H9 (cell line): ENCODE measurements around the gene LIN9. TPM values are rescaled to one million over a fixed set of nuclear protein-coding genes. Genes with fewer than 3 reads are reported as not detected.

ENCODE experiments used
- DNase-seq: peaks from one replicate; pipeline ENCODE4 v3.0.0-alpha.2; 2017
- H2AFZ ChIP-seq: one replicate; pipeline ENCODE4 v1.6.1; 2013; ENCODE audit warnings: mild to moderate bottlenecking, low read length, control low read depth, moderate library complexity
- H2AK5ac ChIP-seq: 2 replicates; pipeline ENCODE4 v1.6.1; 2013; ENCODE audit warnings: low read length, control low read depth, mixed read lengths; ENCODE audit not compliant: insufficient read length
- H2BK120ac ChIP-seq: one replicate; pipeline ENCODE4 v1.6.1; 2013; ENCODE audit warnings: low read depth, mild to moderate bottlenecking, low read length, control low read depth, inconsistent platforms; ENCODE audit not compliant: poor library complexity, severe bottlenecking
- H2BK12ac ChIP-seq: 2 replicates; pipeline ENCODE4 v1.6.1; 2013; ENCODE audit warnings: low read length, control low read depth, mixed read lengths, low read depth; ENCODE audit not compliant: insufficient read length
- H2BK15ac ChIP-seq: 2 replicates; pipeline ENCODE4 v1.6.1; 2013; ENCODE audit warnings: low read depth, low read length, control low read depth
- H2BK20ac ChIP-seq: one replicate; pipeline ENCODE4 v1.6.1; 2013; ENCODE audit warnings: low read depth, mild to moderate bottlenecking, low read length, control low read depth, inconsistent platforms; ENCODE audit not compliant: poor library complexity, severe bottlenecking
- H2BK5ac ChIP-seq: 2 replicates; pipeline ENCODE4 v1.6.1; 2013; ENCODE audit warnings: low read length, control low read depth, mixed read lengths; ENCODE audit not compliant: insufficient read length
- H3K14ac ChIP-seq: 2 replicates; pipeline ENCODE4 v1.6.1; 2013; ENCODE audit warnings: low read length, control low read depth; ENCODE audit not compliant: insufficient read depth
- H3K18ac ChIP-seq: 2 replicates; pipeline ENCODE4 v1.6.1; 2013; ENCODE audit warnings: low read depth, mild to moderate bottlenecking, mixed read lengths, low read length, control low read depth; ENCODE audit not compliant: insufficient read length
- H3K23ac ChIP-seq: 2 replicates; pipeline ENCODE4 v1.6.1; 2013; ENCODE audit warnings: low read length, control low read depth, mixed read lengths, low read depth; ENCODE audit not compliant: insufficient read length
- H3K23me2 ChIP-seq: 2 replicates; pipeline ENCODE4 v1.6.1; 2013; ENCODE audit warnings: low read depth, mild to moderate bottlenecking, mixed read lengths, low read length, control low read depth; ENCODE audit not compliant: insufficient read length, poor library complexity, severe bottlenecking
- H3K27ac ChIP-seq: 2 replicates; pipeline ENCODE4 v1.5.1; 2013; ENCODE audit warnings: low read length, control low read depth, mixed read lengths, low read depth; ENCODE audit not compliant: insufficient read length
- H3K27me3 ChIP-seq: 2 replicates; pipeline ENCODE4 v1.6.1; 2013; ENCODE audit warnings: low read length, control low read depth, inconsistent platforms; ENCODE audit not compliant: insufficient read depth
- H3K4ac ChIP-seq: 2 replicates; pipeline ENCODE4 v1.6.1; 2013; ENCODE audit warnings: low read depth, mild to moderate bottlenecking, control low read depth, inconsistent platforms, low read length, moderate library complexity
- H3K4me1 ChIP-seq: 2 replicates; pipeline ENCODE4 v1.6.1; 2013; ENCODE audit warnings: low read length, control low read depth, inconsistent platforms; ENCODE audit not compliant: insufficient read depth
- H3K4me2 ChIP-seq: 2 replicates; pipeline ENCODE4 v1.6.1; 2013; ENCODE audit warnings: low read length, control low read depth, mixed read lengths; ENCODE audit not compliant: insufficient read length, insufficient read depth
- H3K56ac ChIP-seq: 2 replicates; pipeline ENCODE4 v1.6.1; 2013; ENCODE audit warnings: low read depth, mild to moderate bottlenecking, mixed read lengths, low read length, control low read depth; ENCODE audit not compliant: insufficient read length
- H3K79me1 ChIP-seq: 2 replicates; pipeline ENCODE4 v1.6.1; 2013; ENCODE audit warnings: low read depth, mild to moderate bottlenecking, moderate library complexity, low read length, control low read depth, inconsistent platforms; ENCODE audit not compliant: insufficient read depth, poor library complexity, severe bottlenecking
- H3K79me2 ChIP-seq: 2 replicates; pipeline ENCODE4 v1.6.1; 2013; ENCODE audit warnings: low read length, control low read depth, inconsistent platforms; ENCODE audit not compliant: insufficient read depth
- H3K9ac ChIP-seq: 2 replicates; pipeline ENCODE4 v1.6.1; 2013; ENCODE audit warnings: low read length, control low read depth, mixed read lengths; ENCODE audit not compliant: insufficient read length; ENCODE audit errors: extremely low read depth
- H3K9me3 ChIP-seq: one replicate; pipeline ENCODE4 v1.6.1; 2013; ENCODE audit warnings: low read depth, low read length, inconsistent platforms; ENCODE audit not compliant: control insufficient read depth
- H3T11ph ChIP-seq: one replicate; pipeline ENCODE4 v1.6.1; 2013; ENCODE audit warnings: mild to moderate bottlenecking, low read length, control low read depth, inconsistent platforms
- H4K20me1 ChIP-seq: one replicate; pipeline ENCODE4 v1.6.1; 2013; ENCODE audit not compliant: control insufficient read depth, insufficient read length, insufficient read depth
- H4K5ac ChIP-seq: 2 replicates; pipeline ENCODE4 v1.6.1; 2013; ENCODE audit warnings: low read depth, mild to moderate bottlenecking, mixed read lengths, low read length, control low read depth; ENCODE audit not compliant: insufficient read length
- H4K8ac ChIP-seq: replicated peaks from 2 replicates; pipeline ENCODE4 v1.6.1; 2013; ENCODE audit warnings: low read length, control low read depth, mixed read lengths, low read depth; ENCODE audit not compliant: insufficient read length
- H4K91ac ChIP-seq: 2 replicates; pipeline ENCODE4 v1.6.1; 2013; ENCODE audit warnings: low read depth, mild to moderate bottlenecking, moderate library complexity, mixed read lengths, low read length, control low read depth; ENCODE audit not compliant: insufficient read length
- H3K27ac Mint-ChIP-seq, 3 experiments: 2 replicates in 2 of 3; 3 replicates in 1 of 3; pipeline ENCODE4 v1.8.0; 2020 to 2021; ENCODE audit warnings: mixed read lengths in 3 of 3, mild to moderate bottlenecking in 1 of 3, moderate library complexity in 1 of 3
- H3K27me3 Mint-ChIP-seq: 2 replicates; pipeline ENCODE4 v1.8.0; 2021; ENCODE audit warnings: low read depth, mild to moderate bottlenecking, moderate library complexity, mixed read lengths
- H3K36me3 Mint-ChIP-seq, 3 experiments: 2 replicates in 2 of 3; 3 replicates in 1 of 3; pipeline ENCODE4 v1.8.0; 2020 to 2021; ENCODE audit warnings: low read depth in 3 of 3, mixed read lengths in 3 of 3; ENCODE audit not compliant: insufficient read depth in 1 of 3
- H3K4me1 Mint-ChIP-seq, 2 experiments: 2 replicates each; pipeline ENCODE4 v1.8.0; 2020; ENCODE audit warnings: mixed read lengths in 2 of 2
- H3K4me3 Mint-ChIP-seq, 2 experiments: 2 replicates in 1 of 2; 3 replicates in 1 of 2; pipeline ENCODE4 v1.8.0; 2020 to 2021; ENCODE audit warnings: mild to moderate bottlenecking in 2 of 2, mixed read lengths in 2 of 2, moderate library complexity in 1 of 2
- H3K9me3 Mint-ChIP-seq, 2 experiments: 2 replicates in 1 of 2; 3 replicates in 1 of 2; pipeline ENCODE4 v1.8.0; 2020; ENCODE audit warnings: mild to moderate bottlenecking in 2 of 2, mixed read lengths in 2 of 2, moderate library complexity in 1 of 2
- WGBS: extraction: QIAGEN DNeasy Blood & Tissue Kit; methylation state at CpG from one replicate; pipeline ENCODE4 v1.1.7; 2013; ENCODE audit warnings: missing lambda C conversion rate, low lambda C conversion rate, mixed read lengths; ENCODE audit not compliant: insufficient read length; ENCODE audit errors: extremely low coverage; 5-methylcytosine and 5-hydroxymethylcytosine counted together
- total RNA-seq: library from RNA; stranded (reverse); gene quantifications from 2 replicates; pipeline ENCODE4 v1.2.1, GENCODE V29; 2021
- TF ChIP-seq, protein P1 (sequence below): fragments of 200-600 bp; sonication (generic); conservative IDR thresholded peaks from 3 replicates; pipeline ENCODE4 v1.8.0; 2021; ENCODE audit warnings: antibody characterized with exemption, mild to moderate bottlenecking

The LIN9 gene
- total RNA-seq, 1 experiment from 2014 or later, result 9.5 TPM

DNA sequence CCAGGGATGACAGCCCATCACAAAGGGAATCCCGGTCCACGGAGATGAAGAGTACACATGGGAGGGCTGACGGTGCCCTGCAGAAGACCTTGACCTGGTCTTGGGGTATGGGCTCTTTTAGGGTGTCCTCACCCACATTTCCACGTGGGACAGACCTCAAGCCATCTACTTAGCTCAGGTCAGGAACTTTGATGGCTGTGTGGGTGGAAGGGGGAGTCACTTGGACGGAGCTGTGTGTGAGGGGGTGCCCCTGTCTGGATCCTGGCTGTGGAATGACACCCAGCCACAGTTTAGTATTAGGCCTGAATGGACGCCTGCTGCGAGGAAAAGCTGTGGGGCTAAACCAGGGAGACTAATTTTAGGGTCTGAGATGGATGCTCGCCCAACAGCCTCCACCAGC, 96.4 kb downstream of the LIN9 start:
- H3K23me2 ChIP-seq, result no peaks in the 10 kb centered on the region
- no peak overlapping the region for H2BK120ac ChIP-seq
- H2BK15ac ChIP-seq, result no peak overlapping the region
- no peak overlapping the region for H3K56ac ChIP-seq
- no peak overlapping the region for H3K27ac ChIP-seq
- no peaks in the 10 kb centered on the region for H3K79me1 ChIP-seq
- H3T11ph ChIP-seq, result no peak overlapping the region
- H3K18ac ChIP-seq, result no peak overlapping the region
- H3K14ac ChIP-seq, result no peak overlapping the region
- no peaks in the 10 kb centered on the region for H3K36me3 Mint-ChIP-seq
- H4K5ac ChIP-seq, result no peak overlapping the region
- TF ChIP-seq, protein P1, sequence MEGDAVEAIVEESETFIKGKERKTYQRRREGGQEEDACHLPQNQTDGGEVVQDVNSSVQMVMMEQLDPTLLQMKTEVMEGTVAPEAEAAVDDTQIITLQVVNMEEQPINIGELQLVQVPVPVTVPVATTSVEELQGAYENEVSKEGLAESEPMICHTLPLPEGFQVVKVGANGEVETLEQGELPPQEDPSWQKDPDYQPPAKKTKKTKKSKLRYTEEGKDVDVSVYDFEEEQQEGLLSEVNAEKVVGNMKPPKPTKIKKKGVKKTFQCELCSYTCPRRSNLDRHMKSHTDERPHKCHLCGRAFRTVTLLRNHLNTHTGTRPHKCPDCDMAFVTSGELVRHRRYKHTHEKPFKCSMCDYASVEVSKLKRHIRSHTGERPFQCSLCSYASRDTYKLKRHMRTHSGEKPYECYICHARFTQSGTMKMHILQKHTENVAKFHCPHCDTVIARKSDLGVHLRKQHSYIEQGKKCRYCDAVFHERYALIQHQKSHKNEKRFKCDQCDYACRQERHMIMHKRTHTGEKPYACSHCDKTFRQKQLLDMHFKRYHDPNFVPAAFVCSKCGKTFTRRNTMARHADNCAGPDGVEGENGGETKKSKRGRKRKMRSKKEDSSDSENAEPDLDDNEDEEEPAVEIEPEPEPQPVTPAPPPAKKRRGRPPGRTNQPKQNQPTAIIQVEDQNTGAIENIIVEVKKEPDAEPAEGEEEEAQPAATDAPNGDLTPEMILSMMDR, result no peak
- no peak overlapping the region for H3K23ac ChIP-seq
- H2AFZ ChIP-seq, result no peak overlapping the region
- peaks cover 15% of the 10 kb centered on the region; the same call in 1 of the 2 replicates for H3K4me1 ChIP-seq
- H2BK5ac ChIP-seq, result no peak overlapping the region
- H3K4me1 Mint-ChIP-seq, result peaks cover 47 to 49% of the 10 kb centered on the region in 2 experiments
- no peak overlapping the region for H2BK20ac ChIP-seq
- no peak overlapping the region; a peak in 1 of 5 replicates for H3K4me3 Mint-ChIP-seq
- H2AK5ac ChIP-seq, result no peak overlapping the region
- no peak overlapping the region for H3K4me2 ChIP-seq
- no peaks in the 10 kb centered on the region for H3K79me2 ChIP-seq
- H4K8ac ChIP-seq, result no peak overlapping the region
- H4K91ac ChIP-seq, result no peak overlapping the region
- no peak overlapping the region for H3K27ac Mint-ChIP-seq
- H4K20me1 ChIP-seq, result no peaks in the 10 kb centered on the region
- H3K9me3 ChIP-seq, result no peaks in the 10 kb centered on the region
- H3K9me3 Mint-ChIP-seq, result no peaks in the 10 kb centered on the region
- WGBS, result no CpG with 5 or more reads among the region's 8 CpGs
- no peak for DNase-seq
- H2BK12ac ChIP-seq, result no peak overlapping the region
- H3K9ac ChIP-seq, result no peak overlapping the region
- no peak overlapping the region for H3K4ac ChIP-seq
- no peaks in the 10 kb centered on the region for H3K27me3 ChIP-seq
- H3K27me3 Mint-ChIP-seq, result peaks cover 26% of the 10 kb centered on the region
